ENCODE measurements around the gene ARHGAP26. TPM values are rescaled to one million over a fixed set of nuclear protein-coding genes. Genes with fewer than 3 reads are reported as not detected.

Gene ARHGAP26
- total RNA-seq, 4 donors from 2014 or later = 11.1 to 36.1 (median 21.8) TPM

GRCh38 chr5:142892021-142892420 is 121.8 kb downstream of the ARHGAP26 start:
- WGBS = 77% methylated on average over 3 of the region's 3 CpGs
- peaks cover 6% of the 10 kb centered on the region for H3K36me3 ChIP-seq
- H3K27me3 ChIP-seq = no peaks in the 10 kb centered on the region
- peaks cover 5% of the 10 kb centered on the region for H3K4me1 ChIP-seq
- TF ChIP-seq POLR2AphosphoS5 (IDR thresholded peaks at IDR 0.05) = no peak
- TF ChIP-seq POLR2A (IDR thresholded peaks at IDR 0.05) = no peak
- no peak for TF ChIP-seq CTCF (IDR thresholded peaks at IDR 0.05)
- no peak for TF ChIP-seq EP300 (IDR thresholded peaks at IDR 0.05)
- H3K27ac ChIP-seq = no peak overlapping the region
- H3K4me3 ChIP-seq = no peak overlapping the region
- H3K9me3 ChIP-seq = no peaks in the 10 kb centered on the region
- no peak for DNase-seq (ENCODE audit: low spot score in 2 of 2)

- Histone ChIP-seq H3K36me3 (peaks cover 6% of the 10 kb centered on the region), H3K9me3 (no peaks in the 10 kb centered on the region), H3K4me3 (no peak overlapping the region), H3K27me3 (no peaks in the 10 kb centered on the region), H3K27ac (no peak overlapping the region), H3K4me1 (no peaks in the 10 kb centered on the region)
- DNase-seq (ENCODE audit: low spot score in 2 of 2) = no peak
- 85% methylated on average over 2 of the region's 2 CpGs for WGBS
- TF ChIP-seq POLR2A (IDR thresholded peaks at IDR 0.05) (no peak), EP300 (IDR thresholded peaks at IDR 0.05) (no peak), CTCF (IDR thresholded peaks at IDR 0.05) (no peak), POLR2AphosphoS5 (IDR thresholded peaks at IDR 0.05) (no peak)
These were observed 124.1 kb downstream of the ARHGAP26 start for GRCh38 chr5:142894315-142894714.

- peaks cover 6% of the 10 kb centered on the region for H3K36me3 ChIP-seq
- no peak for DNase-seq (ENCODE audit: low spot score in 2 of 2)
- TF ChIP-seq CTCF (IDR thresholded peaks at IDR 0.05) (no peak), POLR2AphosphoS5 (IDR thresholded peaks at IDR 0.05) (no peak), EP300 (IDR thresholded peaks at IDR 0.05) (no peak), POLR2A (IDR thresholded peaks at IDR 0.05) (no peak)
- H3K9me3 ChIP-seq = no peaks in the 10 kb centered on the region
- no peak overlapping the region for H3K4me3 ChIP-seq
- 93% methylated on average over 1 of the region's 1 CpG for WGBS
- H3K27ac ChIP-seq = no peak overlapping the region
- no peaks in the 10 kb centered on the region for H3K4me1 ChIP-seq
- no peaks in the 10 kb centered on the region for H3K27me3 ChIP-seq
These were observed 124.6 kb downstream of the ARHGAP26 start for GRCh38 chr5:142894749-142895148.

GRCh38 chr5:142896325-142897007 is 126.3 kb downstream of the ARHGAP26 start:
- TF ChIP-seq POLR2AphosphoS5 (IDR thresholded peaks at IDR 0.05) (no peak), POLR2A (IDR thresholded peaks at IDR 0.05) (no peak), CTCF (IDR thresholded peaks at IDR 0.05) (no peak), EP300 (IDR thresholded peaks at IDR 0.05) (no peak)
- 82% methylated on average over 2 of the region's 2 CpGs for WGBS
- no peaks in the 10 kb centered on the region for H3K27me3 ChIP-seq
- DNase-seq (ENCODE audit: low spot score in 2 of 2) = no peak
- no peak overlapping the region for H3K27ac ChIP-seq
- H3K4me3 ChIP-seq = no peak overlapping the region
- H3K36me3 ChIP-seq = peaks cover 6% of the 10 kb centered on the region
- no peaks in the 10 kb centered on the region for H3K4me1 ChIP-seq
- H3K9me3 ChIP-seq = no peaks in the 10 kb centered on the region

GRCh38 chr5:142897328-142897727 is 127.2 kb downstream of the ARHGAP26 start:
- whole genome bisulfite sequencing = 75% methylated on average over 4 of the region's 4 CpGs
- TF ChIP-seq POLR2A (IDR thresholded peaks at IDR 0.05) = no peak
- TF ChIP-seq POLR2AphosphoS5 (IDR thresholded peaks at IDR 0.05) = no peak
- no peak for TF ChIP-seq EP300 (IDR thresholded peaks at IDR 0.05)
- TF ChIP-seq CTCF (IDR thresholded peaks at IDR 0.05) = no peak
- Histone ChIP-seq H3K4me3 (no peak overlapping the region), H3K36me3 (peaks cover 6% of the 10 kb centered on the region), H3K4me1 (no peaks in the 10 kb centered on the region), H3K27ac (no peak overlapping the region), H3K9me3 (no peaks in the 10 kb centered on the region), H3K27me3 (no peaks in the 10 kb centered on the region)
- DNase-seq (ENCODE audit: low spot score in 2 of 2) = no peak
